OCI-LY1 (cell line): ENCODE results near the gene FAM72D.
"Not testable (repeated sequence)": the region's sequence is repeated elsewhere in the genome, so short reads cannot be mapped to it uniquely, and the experiment has no call there.

Experiments
- H2AFZ ChIP-seq: fragments of 200-600 bp; sonication (generic), shearing (Covaris generic); 2 replicates; pipeline ENCODE4 v1.6.0; 2014; ENCODE audit warnings: antibody characterized with exemption, mild to moderate bottlenecking, low read length
- H3F3A ChIP-seq: fragments of 200-600 bp; sonication (generic), shearing (Covaris generic); 2 replicates; pipeline ENCODE4 v1.6.0; 2014; ENCODE audit warnings: mild to moderate bottlenecking, antibody characterized with exemption, low read length, moderate library complexity; ENCODE audit not compliant: insufficient read depth
- H3K27ac ChIP-seq: fragments of 200-600 bp; sonication (generic); 2 replicates; pipeline ENCODE4 v1.5.1; 2014; ENCODE audit warnings: low read length, mixed run types, mild to moderate bottlenecking, low read depth; ENCODE audit not compliant: poor library complexity, severe bottlenecking
- H3K27me3 ChIP-seq: fragments of 200-600 bp; sonication (generic); 2 replicates; pipeline ENCODE4 v1.6.0; 2014; ENCODE audit warnings: antibody characterized with exemption, mild to moderate bottlenecking, low read length, moderate library complexity; ENCODE audit not compliant: insufficient read depth
- H3K36me3 ChIP-seq: fragments of 200-600 bp; sonication (generic); 2 replicates; pipeline ENCODE4 v1.6.1; 2014; ENCODE audit warnings: mild to moderate bottlenecking, antibody characterized with exemption, low read length, moderate library complexity, mixed read lengths; ENCODE audit not compliant: insufficient read depth
- H3K4me1 ChIP-seq: fragments of 200-600 bp; sonication (generic); 2 replicates; pipeline ENCODE4 v1.5.1; 2014; ENCODE audit warnings: mild to moderate bottlenecking, low read length, moderate library complexity; ENCODE audit not compliant: insufficient read depth, severe bottlenecking
- H3K4me2 ChIP-seq: fragments of 200-600 bp; sonication (generic), shearing (Covaris generic); 2 replicates; pipeline ENCODE4 v1.6.1; 2014; ENCODE audit warnings: low read length
- H3K4me3 ChIP-seq: fragments of 200-600 bp; sonication (generic); 2 replicates; pipeline ENCODE4 v1.5.1; 2014; ENCODE audit warnings: low read length, low read depth, mild to moderate bottlenecking, mixed read lengths; ENCODE audit not compliant: poor library complexity, severe bottlenecking
- H3K79me2 ChIP-seq: fragments of 200-600 bp; shearing (Covaris generic); 2 replicates; pipeline ENCODE4 v1.6.1; 2016; ENCODE audit warnings: mixed run types, low read length, mixed read lengths; ENCODE audit not compliant: insufficient read depth
- H3K9ac ChIP-seq: fragments of 200-600 bp; sonication (generic), shearing (Covaris generic); 2 replicates; pipeline ENCODE4 v1.6.1; 2014; ENCODE audit warnings: mild to moderate bottlenecking, low read length, mixed read lengths
- H3K9me2 ChIP-seq: fragments of 200-600 bp; sonication (generic), shearing (Covaris generic); 2 replicates; pipeline ENCODE4 v1.6.1; 2014; ENCODE audit warnings: low read depth, mild to moderate bottlenecking, low read length, mixed read lengths
- H3K9me3 ChIP-seq: fragments of 200-600 bp; shearing (Covaris generic); 2 replicates; pipeline ENCODE4 v1.6.1; 2014; ENCODE audit warnings: low read length, mixed read lengths
- H4K20me1 ChIP-seq: fragments of 200-600 bp; sonication (generic), shearing (Covaris generic); 2 replicates; pipeline ENCODE4 v1.6.0; 2016; ENCODE audit warnings: mild to moderate bottlenecking, low read length; ENCODE audit not compliant: insufficient read depth

FAM72D gene

GRCh38 chr1:145063285-145063684 lies 32.5 kb upstream of the FAM72D start:
- not testable (repeated sequence) for H3F3A ChIP-seq, H3K9me2 ChIP-seq, H3K9ac ChIP-seq, H3K4me2 ChIP-seq, H3K9me3 ChIP-seq, H3K4me3 ChIP-seq, H3K27me3 ChIP-seq, H3K36me3 ChIP-seq, H3K4me1 ChIP-seq, H4K20me1 ChIP-seq, H3K79me2 ChIP-seq, H3K27ac ChIP-seq, H2AFZ ChIP-seq

GRCh38 chr1:145063941-145064648 lies 31.7 kb upstream of the FAM72D start:
- not testable (repeated sequence) for H3K27ac ChIP-seq, H3K36me3 ChIP-seq, H3K27me3 ChIP-seq, H4K20me1 ChIP-seq, H3K79me2 ChIP-seq, H3F3A ChIP-seq, H3K9ac ChIP-seq, H3K4me1 ChIP-seq, H3K9me3 ChIP-seq, H3K4me2 ChIP-seq, H3K9me2 ChIP-seq, H2AFZ ChIP-seq, H3K4me3 ChIP-seq

GRCh38 chr1:145065194-145065826 lies 30.5 kb upstream of the FAM72D start:
- not testable (repeated sequence) for H3K27ac ChIP-seq, H4K20me1 ChIP-seq, H3K4me3 ChIP-seq, H3K4me1 ChIP-seq, H3K36me3 ChIP-seq, H3K9me2 ChIP-seq, H3F3A ChIP-seq, H3K79me2 ChIP-seq, H3K27me3 ChIP-seq, H2AFZ ChIP-seq, H3K4me2 ChIP-seq, H3K9ac ChIP-seq, H3K9me3 ChIP-seq

- H3K27me3 ChIP-seq, H4K20me1 ChIP-seq, H3K9me2 ChIP-seq, H3F3A ChIP-seq, H3K9ac ChIP-seq, H3K27ac ChIP-seq, H2AFZ ChIP-seq, H3K4me3 ChIP-seq, H3K36me3 ChIP-seq, H3K79me2 ChIP-seq, H3K4me2 ChIP-seq, H3K9me3 ChIP-seq, H3K4me1 ChIP-seq: not testable (repeated sequence)
Observed at GRCh38 chr1:145066486-145066885, 29.3 kb upstream of the FAM72D start.

GRCh38 chr1:145071569-145071968 lies 24.2 kb upstream of the FAM72D start:
- H3K27me3 ChIP-seq, H3K9me2 ChIP-seq, H3K4me2 ChIP-seq, H3K4me3 ChIP-seq, H4K20me1 ChIP-seq, H3K36me3 ChIP-seq, H3K4me1 ChIP-seq, H2AFZ ChIP-seq, H3K9ac ChIP-seq, H3F3A ChIP-seq, H3K79me2 ChIP-seq, H3K27ac ChIP-seq, H3K9me3 ChIP-seq: not testable (repeated sequence)

GRCh38 chr1:145074021-145074559 lies 21.7 kb upstream of the FAM72D start:
- not testable (repeated sequence) for H3K4me1 ChIP-seq, H3K4me2 ChIP-seq, H3K36me3 ChIP-seq, H3K27me3 ChIP-seq, H4K20me1 ChIP-seq, H3K9me2 ChIP-seq, H2AFZ ChIP-seq, H3K9ac ChIP-seq, H3K27ac ChIP-seq, H3F3A ChIP-seq, H3K79me2 ChIP-seq, H3K9me3 ChIP-seq, H3K4me3 ChIP-seq

GRCh38 chr1:145076877-145077276 lies 18.9 kb upstream of the FAM72D start:
- H3K79me2 ChIP-seq, H3K36me3 ChIP-seq: not testable (repeated sequence)

More at GRCh38 chr1:145076877-145077276, 18.9 kb upstream of the FAM72D start:
- H3K4me3 ChIP-seq, H4K20me1 ChIP-seq, H3K4me1 ChIP-seq, H3F3A ChIP-seq, H3K4me2 ChIP-seq, H2AFZ ChIP-seq, H3K27me3 ChIP-seq, H3K9me3 ChIP-seq, H3K27ac ChIP-seq, H3K9ac ChIP-seq, H3K9me2 ChIP-seq: not testable (repeated sequence)
